ENCODE measurements around the gene IL18BP.

The IL18BP gene

DNA sequence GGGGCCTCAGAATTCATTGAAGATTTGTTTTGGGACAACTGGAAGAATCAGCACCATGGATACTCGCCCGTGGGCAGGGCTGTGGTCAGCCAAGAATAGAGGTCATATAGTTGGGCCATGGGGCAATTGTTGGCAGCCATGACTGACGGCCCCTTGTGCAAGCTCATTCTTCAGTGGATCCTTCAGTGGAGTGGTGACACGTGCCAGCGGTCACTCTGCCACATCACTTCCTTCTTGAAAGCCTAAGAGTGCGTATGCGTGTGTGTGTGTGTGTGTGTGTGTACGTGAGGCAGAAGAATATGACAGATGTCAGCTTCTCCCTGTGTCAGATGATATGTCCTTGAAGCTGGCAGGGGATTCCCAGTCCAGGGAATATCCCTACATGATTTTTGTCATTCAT, 1.8 kb upstream of the IL18BP start:
- no peak for DNase-seq (ENCODE audit: low read depth in 2 of 2)

DNA sequence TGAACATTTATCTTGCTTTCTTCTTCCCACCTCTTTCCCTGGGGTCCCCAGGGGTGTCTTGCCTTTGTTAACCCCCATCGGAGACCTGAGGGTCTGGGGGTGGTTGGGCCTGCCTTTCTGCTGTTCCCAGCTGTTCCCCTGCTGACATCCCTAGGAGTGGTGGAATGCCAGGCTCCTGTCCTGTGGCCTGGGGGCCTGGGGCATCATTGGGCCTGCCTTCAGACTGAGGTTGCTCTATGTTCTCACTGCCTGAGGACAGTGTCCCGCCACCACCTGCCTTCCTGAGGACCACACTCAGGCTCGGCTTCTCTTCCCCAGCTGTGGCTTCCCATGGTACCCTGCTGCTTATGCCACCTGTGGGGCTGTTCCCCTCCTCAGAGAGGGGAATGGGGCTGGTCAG, 1.1 kb upstream of the IL18BP start:
- DNase-seq (ENCODE audit: low read depth in 2 of 2), result no peak

DNA sequence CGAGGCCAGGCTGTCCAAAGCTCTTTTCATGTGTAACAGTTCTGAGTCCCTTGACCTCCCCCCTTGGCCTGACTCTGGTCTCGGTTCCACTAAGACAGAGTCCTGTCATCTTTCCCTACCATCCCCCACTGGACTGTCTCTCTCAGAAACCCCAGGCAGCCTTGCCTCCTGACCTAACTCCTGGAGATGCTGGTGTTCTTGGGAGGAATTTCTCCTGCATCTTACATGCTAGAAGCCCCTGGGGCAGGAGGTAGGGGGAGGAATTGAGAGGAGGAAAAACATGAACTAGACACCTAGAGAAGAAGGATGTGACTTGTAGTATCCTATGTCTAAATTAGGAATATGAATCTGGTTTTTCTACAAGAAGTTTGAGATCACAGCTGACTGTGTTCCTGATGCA, 648 bp upstream of the IL18BP start:
- no peak for DNase-seq (ENCODE audit: low read depth in 2 of 2)

DNA sequence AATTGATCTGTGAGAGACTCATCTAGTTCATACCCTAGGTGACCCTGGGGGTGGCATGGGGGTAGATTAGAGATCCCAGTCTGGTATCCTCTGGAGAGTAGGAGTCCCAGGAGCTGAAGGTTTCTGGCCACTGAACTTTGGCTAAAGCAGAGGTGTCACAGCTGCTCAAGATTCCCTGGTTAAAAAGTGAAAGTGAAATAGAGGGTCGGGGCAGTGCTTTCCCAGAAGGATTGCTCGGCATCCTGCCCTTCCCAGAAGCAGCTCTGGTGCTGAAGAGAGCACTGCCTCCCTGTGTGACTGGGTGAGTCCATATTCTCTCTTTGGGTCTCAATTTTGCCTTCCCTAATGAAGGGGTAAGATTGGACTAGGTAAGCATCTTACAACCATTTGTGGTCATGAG, 653 bp downstream of the IL18BP start:
- no peak for DNase-seq (ENCODE audit: low read depth in 2 of 2)

DNA sequence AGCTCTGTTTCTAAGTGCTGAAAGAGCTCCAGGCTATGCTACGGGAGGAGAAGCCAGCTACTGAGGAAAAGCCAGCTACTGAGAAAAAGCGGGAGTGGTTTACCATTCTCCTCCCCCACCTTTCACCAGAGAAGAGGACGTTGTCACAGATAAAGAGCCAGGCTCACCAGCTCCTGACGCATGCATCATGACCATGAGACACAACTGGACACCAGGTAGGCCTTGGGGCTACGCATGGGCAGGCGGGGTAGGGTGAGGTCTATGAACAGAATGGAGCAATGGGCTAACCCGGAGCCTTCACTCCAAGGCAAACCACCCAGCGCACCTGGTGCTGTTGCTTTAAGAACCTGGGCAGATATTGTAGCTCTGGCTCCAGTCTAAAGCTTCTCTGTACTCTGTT, 1.1 kb downstream of the IL18BP start:
- DNase-seq (ENCODE audit: low read depth in 2 of 2), result no peak

DNA sequence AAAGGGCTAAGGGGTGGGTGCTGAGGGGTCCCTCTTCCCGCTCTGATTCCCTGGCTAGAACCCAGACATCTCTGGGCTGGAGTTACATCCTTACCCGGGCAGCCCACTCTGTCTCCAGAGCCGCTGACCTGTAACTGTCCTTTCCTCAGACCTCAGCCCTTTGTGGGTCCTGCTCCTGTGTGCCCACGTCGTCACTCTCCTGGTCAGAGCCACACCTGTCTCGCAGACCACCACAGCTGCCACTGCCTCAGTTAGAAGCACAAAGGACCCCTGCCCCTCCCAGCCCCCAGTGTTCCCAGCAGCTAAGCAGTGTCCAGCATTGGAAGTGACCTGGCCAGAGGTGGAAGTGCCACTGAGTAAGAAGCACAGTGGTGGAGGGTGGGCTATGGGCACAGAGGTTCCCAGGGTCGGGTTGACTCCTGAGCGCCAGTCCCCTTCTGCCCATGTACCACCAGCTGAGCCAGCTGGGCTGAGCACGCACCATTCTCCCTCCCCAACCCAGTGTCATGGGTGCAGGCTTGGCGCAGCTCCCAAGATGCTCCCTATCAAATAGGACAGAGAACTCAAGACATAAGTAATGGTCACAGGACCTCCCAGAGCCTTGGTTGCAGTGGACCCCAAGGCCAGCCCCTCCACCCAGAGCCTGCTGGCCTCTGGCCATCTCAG, 1.6 kb downstream of the IL18BP start:
- DNase-seq (ENCODE audit: low read depth in 2 of 2), result no peak

DNA sequence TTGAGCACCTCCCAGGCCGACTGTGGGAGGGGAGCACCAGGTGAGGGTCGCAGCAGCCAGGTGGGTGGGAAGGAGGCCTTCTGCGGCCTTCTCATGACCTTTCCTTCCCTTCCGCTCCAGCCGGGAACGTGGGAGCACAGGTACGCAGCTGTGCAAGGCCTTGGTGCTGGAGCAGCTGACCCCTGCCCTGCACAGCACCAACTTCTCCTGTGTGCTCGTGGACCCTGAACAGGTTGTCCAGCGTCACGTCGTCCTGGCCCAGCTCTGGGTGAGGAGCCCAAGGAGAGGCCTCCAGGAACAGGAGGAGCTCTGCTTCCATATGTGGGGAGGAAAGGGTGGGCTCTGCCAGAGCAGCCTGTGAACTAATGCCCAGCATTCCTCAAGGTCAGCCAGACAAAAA, 2.6 kb downstream of the IL18BP start:
- no peak for DNase-seq (ENCODE audit: low read depth in 2 of 2)

DNA sequence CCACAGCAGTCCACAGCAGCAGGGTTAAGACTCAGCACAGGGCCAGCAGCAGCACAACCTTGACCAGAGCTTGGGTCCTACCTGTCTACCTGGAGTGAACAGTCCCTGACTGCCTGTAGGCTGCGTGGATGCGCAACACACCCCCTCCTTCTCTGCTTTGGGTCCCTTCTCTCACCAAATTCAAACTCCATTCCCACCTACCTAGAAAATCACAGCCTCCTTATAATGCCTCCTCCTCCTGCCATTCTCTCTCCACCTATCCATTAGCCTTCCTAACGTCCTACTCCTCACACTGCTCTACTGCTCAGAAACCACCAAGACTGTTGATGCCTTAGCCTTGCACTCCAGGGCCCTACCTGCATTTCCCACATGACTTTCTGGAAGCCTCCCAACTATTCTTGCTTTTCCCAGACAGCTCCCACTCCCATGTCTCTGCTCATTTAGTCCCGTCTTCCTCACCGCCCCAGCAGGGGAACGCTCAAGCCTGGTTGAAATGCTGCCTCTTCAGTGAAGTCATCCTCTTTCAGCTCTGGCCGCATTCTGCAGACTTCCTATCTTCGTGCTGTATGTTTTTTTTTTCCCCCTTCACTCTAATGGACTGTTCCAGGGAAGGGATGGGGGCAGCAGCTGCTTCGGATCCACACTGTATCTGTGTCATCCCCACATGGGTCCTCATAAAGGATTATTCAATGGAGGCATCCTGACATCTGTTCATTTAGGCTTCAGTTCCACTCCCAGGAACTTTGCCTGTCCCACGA, 3.3 kb downstream of the IL18BP start:
- DNase-seq (ENCODE audit: low read depth in 2 of 2), result no peak

DNA sequence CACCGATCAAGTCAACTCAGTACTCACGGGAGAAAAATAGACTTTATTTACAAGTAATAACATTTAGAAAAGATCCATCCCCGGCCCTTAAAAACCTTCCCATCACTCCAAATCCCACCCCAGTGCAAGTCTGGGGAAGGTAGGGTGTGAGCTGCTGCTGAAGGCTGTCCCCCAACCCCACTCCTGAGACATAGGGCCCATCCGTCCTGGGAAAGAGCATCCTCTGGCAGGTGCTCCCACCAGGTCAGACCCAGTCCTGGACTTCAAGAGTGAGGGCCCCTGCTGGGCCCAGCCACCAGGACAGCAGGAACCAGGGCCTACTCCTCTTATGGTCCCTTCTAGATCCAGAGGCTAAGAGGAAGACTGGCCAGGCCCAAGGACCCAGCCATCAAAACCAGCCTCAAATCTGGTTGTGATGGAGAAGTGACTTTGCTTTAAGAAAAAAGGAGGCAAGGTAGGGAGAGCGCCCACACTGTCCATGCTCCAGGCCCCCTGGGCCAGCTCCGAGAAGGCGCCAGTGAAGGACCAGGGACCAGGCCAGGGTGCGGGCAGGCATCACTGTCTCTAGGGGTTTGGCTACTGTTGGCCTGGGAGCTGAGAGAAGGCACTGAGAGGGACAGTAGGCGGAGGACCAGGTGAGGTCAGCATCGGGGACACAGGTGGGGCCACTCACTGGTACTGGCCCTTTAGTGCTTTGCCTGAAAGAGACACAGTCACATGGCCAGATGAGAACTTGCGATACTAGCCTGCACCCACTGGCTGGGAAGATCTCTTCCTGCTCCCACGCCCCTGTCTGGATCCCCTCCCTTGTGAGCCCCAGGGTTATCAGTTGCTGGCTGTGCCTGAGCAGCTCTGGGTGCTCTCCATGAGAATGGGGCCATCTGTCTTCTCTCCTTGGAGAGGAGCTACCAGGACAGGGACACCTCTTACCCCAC, 4.4 kb downstream of the IL18BP start:
- no peak for DNase-seq (ENCODE audit: low read depth in 2 of 2)

DNA sequence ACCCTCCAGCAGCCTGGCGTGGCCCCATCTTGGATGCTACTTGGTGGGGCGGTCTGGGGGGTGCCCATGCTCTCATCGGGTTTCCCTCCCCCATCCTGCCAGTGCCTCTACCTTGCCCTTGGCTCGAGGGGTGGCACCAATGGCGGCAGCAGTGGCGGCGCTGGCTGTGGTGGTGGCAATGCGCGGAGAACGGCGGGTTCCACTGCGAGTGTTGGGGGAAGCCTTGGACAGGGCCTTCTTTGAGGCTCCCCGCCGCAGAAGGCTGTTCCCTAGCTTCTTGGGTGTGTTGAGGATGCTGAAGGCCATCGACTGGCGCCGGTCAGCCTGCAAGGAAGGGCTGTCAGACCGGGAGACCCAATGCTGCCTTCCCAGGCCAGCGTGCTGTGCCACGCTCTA, 5.1 kb downstream of the IL18BP start:
- DNase-seq (ENCODE audit: low read depth in 2 of 2), result no peak

DNA sequence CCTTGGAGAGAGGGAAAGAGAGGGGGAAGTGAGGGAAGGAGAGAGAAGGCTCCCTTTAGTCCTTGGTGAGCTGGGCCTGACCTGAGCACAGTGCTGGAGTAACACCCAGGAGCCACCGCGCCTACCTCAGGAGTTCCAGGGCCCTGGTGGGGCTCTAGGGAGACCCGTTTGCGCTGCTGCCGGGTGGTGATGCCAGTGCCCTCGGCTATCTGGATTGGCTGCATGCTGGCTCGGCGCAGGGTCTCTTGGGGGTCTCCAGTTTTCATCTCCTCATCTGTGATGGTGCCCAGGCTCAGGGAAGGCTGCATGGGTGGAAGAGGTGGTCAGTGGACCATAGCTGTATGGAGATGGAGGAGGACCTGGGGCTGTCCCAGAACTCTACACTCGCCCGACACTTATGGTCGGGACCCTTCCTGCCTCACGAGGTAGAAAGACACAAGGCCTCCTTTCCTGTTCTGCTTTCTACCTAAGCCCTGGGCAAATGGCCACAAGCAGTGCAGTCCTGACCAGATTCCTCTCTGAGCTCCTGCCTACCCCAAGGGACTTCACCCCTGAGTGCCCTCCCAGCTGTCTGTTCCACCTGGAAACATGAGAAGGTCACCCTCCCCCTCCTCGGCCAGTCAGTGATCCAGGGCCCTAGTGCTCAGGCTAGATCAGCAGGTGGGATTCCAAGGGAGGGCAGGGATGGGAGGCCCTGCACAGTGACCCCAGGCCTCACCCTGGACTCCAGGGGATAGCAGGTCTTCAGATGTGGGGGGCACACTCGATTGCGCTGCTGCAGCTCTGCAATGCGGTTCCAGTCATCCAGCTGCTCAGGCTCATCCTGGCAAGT, 6.0 kb downstream of the IL18BP start:
- DNase-seq (ENCODE audit: low read depth in 2 of 2), result no peak

DNA sequence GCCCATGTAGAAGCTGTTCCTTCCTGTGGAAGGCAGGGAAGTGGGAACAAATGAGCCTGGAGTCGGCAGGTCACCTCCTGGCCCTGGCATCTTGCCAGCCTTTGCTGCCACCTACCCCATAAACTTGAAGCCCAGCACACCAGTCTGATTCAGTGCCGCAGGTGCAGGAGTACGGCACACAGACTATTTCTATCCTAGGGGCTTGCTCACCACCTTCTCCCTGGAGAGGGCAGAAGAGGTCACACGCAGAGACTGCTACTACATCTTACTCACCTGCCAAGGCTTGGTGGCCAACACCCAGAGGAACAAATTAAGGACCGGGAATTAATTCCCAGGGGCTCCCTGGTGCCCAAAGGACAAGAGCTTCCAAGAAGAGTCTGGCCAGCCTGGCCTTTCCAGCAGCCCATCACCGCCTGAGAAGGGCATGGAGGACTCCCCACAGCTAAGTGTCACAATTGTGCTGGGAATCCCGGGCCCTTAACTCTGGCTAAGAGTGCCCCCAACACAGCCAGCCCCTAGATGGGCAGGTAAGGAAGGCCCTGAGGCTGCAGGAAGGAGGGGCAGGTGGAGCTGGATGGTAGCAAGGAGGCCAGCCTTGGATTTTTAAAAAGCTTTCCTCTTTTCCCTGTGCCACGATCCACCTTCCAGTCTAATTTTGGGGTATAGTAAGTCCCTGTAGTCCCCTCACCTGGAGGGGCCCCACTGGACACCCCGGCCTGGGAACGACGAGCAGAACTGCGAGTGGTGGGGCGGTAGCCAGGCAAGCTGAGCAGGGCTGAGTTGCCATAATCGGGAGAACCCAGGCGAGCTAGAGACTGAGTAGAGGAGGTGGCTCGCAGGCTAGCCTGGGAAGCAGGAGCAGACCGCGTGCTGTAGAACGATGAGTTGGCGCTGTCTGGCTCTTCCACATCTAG, 6.9 kb downstream of the IL18BP start:
- no peak for DNase-seq (ENCODE audit: low read depth in 2 of 2)

DNA sequence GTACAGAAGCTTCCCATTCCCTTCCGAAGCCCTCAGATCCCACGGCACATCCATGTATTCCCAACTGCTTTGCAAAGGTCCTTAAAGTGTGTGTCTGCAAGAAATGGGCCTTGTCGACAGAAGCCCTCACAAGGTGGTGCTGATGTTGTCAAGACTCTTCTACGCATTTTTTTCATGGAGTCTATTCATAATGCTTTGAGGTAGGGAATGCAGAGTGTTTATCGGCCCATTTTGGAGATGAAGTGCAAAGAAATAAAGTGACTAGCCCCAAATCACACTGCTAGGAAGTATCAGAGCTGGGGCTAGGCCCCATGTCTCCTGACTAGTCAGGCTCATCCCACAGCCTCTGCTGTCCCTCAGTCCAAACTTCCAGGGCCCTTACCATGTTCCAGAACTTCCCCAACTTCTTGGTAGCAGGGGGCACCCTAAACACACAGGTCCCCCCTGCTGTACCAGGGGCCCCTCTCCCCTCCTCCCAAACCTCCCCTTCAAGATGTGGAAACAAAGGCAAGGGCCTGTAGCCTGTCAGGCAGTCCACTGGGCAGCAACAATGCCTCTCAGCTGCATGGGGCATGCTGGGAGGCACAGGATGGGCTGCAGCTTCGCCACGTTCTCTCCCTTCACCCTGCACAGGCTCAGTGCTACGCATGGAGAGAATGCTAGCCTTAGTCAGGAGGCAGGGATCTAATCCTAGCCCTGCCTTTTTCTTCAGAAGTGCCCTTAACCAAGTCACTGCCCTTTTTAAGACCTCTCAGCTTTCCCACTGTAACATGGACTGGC, 7.8 kb downstream of the IL18BP start:
- DNase-seq (ENCODE audit: low read depth in 2 of 2), result no peak

DNA sequence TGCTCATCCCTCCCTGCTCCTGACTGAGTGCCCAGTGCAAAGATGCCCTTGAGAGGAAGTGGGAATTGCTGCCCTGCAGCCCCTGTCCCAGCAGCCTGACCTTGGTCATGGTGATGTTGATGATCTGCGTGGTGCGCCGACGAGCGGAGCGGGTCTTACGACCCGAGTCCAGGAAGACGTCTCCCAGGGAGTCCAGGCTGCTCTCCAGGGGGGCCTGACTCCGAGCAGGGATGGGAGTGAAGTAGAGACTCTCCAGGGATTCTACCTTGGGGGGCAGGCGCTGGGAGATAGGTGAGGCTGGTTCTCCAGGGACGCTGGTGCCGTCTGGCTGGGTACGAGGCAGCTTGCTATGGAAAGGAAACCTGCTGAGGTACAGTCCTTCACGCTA, 8.4 kb downstream of the IL18BP start:
- no peak for DNase-seq (ENCODE audit: low read depth in 2 of 2)

DNA sequence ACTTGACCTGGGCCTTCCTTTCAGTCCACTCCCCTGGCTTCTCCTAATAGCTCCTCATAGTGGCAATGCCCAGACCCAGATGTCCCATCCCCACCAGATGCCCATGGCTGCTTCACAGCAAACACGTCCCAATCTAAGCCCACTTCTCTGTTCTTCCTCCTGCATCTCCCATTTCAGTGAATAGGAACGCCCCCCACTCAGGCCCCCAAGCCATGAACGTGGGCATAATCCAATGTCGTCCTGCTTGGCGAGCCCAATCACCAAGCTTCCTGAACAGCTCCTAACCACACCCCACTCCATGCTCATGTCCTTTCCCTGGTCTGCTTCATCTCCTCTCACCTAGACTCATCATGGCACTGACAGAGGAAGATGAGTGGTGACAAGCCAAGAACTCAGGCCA, 8.9 kb downstream of the IL18BP start:
- DNase-seq (ENCODE audit: low read depth in 2 of 2), result no peak

DNA sequence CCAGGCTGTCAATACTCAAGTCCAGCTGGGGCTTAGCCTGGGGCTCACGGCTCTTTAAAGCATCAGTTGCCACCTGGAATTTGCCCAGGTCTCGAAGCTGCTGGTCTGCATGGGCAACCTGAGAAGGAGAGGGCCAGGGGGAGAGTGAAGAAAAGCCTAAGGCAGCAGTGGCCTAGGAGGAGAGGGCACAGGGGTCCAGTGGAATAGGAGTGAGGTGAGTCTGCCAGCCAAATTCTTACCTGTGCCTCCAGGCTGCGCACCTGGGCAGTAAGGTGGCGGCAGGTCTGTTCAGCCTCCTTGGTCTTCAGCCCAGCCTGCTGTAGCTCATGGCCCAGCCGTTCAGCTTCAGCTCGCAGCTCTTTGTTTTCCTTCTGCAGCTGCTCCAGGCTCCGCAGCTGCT, 10.0 kb downstream of the IL18BP start:
- DNase-seq (ENCODE audit: low read depth in 2 of 2), result no peak

DNA sequence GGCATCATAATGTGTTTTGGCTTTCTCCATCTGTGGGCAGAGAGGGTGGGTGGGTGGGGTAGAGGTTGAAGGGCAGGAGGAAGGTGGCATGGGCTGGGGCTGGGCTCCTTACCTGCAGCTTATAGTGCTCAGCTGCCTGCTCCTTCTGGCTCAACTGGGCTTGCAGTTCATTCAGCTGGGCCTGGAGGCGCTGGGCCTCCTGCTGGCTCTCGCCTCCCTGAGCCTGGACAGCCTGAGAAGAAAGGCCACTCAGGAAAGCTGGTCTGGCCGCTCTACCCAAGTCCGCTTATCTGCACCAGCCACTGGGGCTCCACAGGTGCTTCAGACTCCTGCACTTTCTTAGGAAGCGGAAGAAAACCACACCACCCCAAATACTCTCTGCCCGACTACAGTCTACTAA, 10.4 kb downstream of the IL18BP start:
- no peak for DNase-seq (ENCODE audit: low read depth in 2 of 2)

DNA sequence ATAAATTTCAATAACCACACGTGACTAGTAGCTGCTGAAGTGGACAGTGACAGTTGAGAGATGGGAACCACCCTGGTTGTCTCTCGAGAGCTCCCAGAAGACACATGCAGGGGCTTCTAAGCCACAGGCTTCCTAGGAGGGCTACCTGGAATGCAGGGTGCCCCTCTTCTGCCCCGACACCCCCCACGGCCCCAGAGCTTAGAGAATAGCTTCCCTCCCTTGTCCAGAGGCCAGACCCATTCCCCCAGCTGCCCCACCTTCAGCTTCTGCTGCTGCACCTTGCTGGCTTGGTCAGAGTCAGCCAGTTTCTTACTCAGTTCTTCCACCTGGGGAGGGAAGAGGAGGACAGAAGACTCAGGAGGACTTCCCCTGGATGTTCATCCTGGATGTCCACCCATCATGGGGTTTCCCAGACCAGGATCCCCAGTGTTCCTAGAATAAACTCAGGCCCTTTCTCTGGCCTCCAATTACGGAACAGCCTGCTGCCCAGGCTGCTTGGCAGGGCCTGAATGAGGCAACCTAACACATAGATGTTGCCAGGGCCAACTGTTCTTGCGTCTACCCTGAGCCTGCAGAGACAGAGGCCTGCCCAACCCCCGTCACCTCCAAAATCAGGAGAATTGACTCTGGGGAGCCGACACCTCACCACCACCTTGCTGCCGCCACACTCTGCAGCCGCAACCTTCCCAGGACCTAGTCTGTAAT, 12.0 kb downstream of the IL18BP start:
- DNase-seq (ENCODE audit: low read depth in 2 of 2), result no peak

DNA sequence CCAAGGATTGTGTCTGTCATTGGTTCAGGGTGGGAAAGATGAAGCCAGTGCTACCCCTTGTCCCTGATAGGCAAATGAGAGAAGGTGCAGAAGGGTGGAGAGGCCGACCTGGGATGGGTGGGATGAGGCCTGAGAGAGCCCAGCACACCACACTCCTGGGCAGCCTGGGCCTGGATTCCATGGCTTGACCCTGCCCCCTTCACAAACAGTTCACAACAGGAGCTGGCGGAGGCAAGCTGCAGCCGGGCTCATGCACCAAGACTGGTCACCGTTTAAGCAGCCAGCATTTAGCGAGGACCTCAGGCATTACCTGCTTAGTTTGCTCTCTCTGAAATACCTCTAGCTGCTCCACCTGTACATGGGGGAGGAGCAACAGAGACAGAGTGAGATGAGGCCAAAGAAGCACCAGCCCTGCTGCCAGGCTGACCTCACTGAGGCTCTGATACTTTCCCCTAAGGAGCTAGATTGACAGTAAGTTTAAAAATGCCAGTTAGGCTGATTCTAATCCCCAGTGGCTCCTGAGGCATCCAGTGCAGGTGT, 13.5 kb downstream of the IL18BP start:
- DNase-seq (ENCODE audit: low read depth in 2 of 2), result no peak
